Fibroblast of skin of back (primary cell): ENCODE data around the gene PCYT1A.
"Not testable (repeated sequence)": the region's sequence is repeated elsewhere in the genome, so short reads cannot be mapped to it uniquely, and the experiment has no call there.

Experiments used
- DNase-seq: peaks from one replicate; pipeline ENCODE4 v3.0.0-alpha.2; 2013

The PCYT1A gene

DNA sequence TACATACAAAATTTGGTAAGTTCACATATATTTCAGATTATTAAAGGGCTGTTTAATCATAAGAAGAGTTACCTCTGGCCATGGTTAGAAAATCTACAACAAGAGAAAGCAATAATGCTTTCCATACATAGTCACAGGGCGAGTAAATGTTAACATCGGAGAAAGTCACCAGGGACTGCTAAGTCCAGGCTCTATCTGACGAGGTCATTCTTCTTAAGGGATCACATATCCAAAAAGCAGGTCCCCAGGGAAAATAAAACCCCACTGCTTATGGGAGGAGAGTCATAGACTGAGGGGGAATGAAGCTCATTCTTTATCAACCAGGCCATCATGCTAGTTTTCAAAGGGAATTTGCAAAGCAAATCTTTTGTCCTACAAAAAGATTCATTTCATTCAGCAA lies 3.1 kb downstream of the PCYT1A start:
- peak; percentile 73 for DNase-seq

GRCh38 chr3:196281962-196282361 lies 5.6 kb downstream of the PCYT1A start:
- DNase-seq: no peak

- no peak for DNase-seq
Measured at GRCh38 chr3:196280689-196281440, 6.7 kb downstream of the PCYT1A start.

DNA sequence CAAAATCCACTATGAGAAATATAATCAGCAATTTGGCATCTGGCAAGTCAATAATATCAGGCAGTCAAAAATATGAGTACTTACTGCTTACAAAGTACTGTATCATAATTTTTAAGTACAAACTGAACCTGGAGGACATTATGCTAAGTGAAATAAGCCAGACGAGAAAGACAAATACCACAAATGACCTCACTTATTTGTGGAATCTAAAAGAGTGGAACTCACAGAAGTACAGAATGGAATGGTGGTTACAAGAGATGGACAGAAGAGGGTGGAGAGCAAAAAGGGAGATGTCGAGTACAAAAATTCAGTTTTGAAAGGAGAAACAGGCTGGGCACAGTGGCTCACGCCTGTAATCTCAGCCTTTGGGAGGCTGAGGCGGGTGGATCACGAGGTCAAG lies 12.4 kb downstream of the PCYT1A start:
- DNase-seq: peak; percentile 28

DNA sequence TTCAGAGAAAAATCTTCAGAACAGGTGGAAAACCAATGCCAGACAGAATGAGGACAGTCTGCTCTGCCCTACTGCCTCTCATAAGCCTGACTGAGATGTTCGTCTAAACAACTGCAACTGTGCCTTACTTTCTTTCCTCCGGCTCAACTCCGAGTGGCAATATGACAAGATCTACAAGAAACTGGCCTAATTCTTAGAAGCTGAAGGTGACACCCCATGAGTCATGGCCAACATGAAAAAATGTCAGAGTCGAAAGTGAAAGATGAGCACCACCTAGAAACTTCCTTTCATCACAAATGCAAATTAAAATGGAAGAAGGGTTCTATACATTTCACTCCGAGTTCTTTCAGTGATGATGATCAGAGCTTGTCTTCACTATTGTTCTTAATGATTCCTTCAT lies 12.9 kb downstream of the PCYT1A start:
- no peak for DNase-seq

DNA sequence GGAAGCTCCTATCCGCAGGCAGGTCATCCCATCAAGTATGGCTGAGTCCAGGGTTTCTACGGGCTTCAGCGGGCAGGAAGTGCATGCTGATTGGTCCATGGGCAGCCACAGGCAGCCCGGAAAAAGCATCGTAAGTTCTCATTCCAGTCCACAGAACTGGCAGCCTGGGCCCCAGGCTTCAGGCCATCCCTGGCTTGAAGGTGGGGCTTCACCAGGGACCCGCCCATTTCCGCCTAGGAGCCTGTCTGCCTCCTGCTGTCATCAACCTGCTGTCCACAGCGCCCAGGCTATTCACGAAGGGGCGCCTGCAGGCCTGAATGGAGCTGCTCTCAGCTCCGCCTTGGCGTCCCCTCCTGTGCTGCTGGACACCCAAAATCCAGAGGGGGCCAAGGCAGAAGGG lies 13.9 kb downstream of the PCYT1A start:
- no peak for DNase-seq

DNA sequence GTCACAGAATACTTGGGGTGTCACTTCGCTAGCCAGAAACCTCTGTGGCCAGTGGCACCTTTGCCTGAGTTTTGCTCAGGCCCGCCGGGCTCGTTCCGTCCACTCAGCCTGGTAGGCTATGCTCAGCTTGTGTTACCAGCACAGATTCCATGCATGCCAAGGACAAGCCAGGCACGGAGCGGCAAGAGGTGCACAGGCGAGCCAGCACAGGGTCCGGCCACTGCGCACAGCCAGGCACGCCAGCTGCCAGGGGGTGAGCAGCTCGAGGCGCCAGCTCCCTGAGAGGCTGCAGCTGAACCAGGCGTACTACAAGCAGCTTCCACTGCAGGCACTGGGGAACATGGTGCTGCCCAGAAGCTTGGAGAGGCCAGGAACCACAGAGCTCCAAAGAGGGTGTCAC lies 14.7 kb downstream of the PCYT1A start:
- DNase-seq: no peak

DNA sequence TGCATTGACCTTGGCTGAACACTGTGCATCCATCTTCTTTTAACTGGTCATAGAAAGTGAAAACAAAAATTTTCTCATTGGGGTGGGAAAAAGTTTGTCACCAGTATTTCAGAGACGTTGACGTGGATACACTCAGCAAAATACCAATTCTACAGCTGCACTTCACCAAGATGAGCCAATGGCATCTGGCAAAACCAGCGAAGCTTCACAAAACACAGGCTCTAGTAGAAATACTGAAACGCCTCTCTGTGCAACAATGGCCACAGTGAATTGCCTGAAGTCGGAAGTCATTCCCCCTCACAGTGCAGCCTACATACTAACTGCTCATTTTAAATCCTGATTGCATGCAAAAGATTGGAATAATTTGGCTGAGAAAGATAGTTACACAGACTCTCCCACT lies 17.0 kb downstream of the PCYT1A start:
- no peak for DNase-seq

DNA sequence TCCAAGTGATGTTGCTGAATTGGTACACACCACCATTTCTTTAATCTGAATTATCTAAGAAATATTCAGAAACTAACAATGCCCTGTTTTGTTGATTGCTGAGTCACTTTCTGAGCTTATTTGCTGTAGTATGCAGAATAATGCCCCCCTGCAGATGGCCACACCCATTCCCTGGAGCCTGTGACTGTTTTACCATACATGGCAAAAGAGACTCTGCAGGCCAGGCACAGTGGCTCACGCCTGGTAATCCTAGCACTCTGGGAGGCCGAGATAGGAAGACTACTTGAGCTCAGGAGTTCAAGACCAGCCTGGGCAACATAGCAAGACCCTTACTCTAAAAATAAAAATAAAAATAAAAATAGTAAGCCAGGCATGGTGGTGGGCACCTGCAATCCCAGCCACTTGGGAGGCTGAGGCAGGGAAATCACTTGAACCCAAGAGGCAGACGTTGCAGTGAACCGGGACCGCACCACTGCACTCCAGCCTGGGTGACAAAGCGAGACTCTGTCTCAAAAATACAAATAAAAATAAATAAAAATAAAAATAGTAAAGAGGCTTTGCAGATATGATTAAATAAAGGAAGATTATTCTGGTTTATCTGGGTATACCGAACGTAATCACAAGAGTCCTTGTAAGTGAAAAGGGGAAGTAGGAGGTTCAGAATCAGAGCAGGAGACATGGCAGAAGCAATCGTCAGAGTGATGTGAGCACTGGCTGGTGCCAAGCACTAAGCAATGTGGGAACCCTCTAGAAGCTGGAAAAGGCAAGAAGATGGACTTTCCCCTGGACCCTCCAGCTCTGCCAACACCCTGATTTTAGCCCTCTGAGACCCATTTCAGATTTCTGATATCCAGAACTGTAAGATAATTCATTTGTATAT lies 19.0 kb downstream of the PCYT1A start:
- DNase-seq: peak; percentile 91

- DNase-seq: no peak
Measured at GRCh38 chr3:196263819-196264218, 23.7 kb downstream of the PCYT1A start.

GRCh38 chr3:196260784-196261183 lies 26.7 kb downstream of the PCYT1A start:
- no peak for DNase-seq

- DNase-seq: no peak
Measured at GRCh38 chr3:196255776-196256175, 31.8 kb downstream of the PCYT1A start.

GRCh38 chr3:196254376-196255283 lies 32.9 kb downstream of the PCYT1A start:
- no peak for DNase-seq

DNA sequence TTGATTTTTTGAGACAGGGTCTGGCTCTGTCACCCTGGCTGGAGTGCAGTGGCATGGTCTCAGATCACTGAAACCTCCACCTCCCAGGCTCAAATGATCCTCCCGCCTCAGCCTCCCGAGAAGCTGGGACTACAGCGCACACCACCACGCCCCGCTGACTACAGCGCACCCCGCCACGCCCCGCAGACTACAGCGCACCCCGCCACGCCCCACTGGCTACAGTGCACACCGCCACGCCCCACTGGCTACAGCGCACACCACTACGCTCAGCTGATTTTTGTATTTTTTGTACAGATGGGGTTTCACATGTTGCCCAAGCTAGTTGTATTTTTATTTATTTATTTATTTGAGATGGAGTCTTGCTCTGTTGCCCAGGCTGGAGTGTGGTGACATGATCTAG lies 35.6 kb downstream of the PCYT1A start:
- no peak for DNase-seq

GRCh38 chr3:196246612-196247308 lies 40.8 kb downstream of the PCYT1A start:
- peak; percentile 41 for DNase-seq

GRCh38 chr3:196244166-196244565 lies 43.4 kb downstream of the PCYT1A start:
- DNase-seq: not testable (repeated sequence)

- no peak for DNase-seq
Measured at GRCh38 chr3:196241704-196242103, 45.8 kb downstream of the PCYT1A start.

DNA sequence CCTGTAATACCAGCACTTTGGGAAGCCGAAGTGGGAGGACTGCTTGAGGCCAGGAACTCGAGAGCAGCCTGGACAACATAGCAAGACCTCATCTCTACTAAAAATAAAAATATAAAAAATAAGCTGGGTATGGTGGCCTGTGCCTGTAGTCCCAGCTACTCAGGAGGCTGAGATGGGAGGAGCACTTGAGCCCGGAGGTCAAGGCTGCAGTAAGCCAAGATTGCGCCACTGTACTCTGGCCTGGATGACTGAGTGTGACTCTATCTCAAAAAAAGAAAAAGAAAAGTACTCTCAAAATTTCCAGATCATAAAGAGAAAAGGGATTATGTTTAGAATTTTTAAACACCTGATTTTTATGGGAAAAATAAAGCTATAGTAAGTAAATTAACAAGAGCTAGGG lies 47.1 kb downstream of the PCYT1A start:
- no peak for DNase-seq

- peak; percentile 45 for DNase-seq
Measured at GRCh38 chr3:196238612-196239560, 48.6 kb downstream of the PCYT1A start.

GRCh38 chr3:196237203-196237602 lies 50.3 kb downstream of the PCYT1A start:
- DNase-seq: no peak

GRCh38 chr3:196236223-196236622 lies 51.3 kb downstream of the PCYT1A start:
- no peak for DNase-seq
